NCI-H1694 treated with DMSO at 0.1 percent for 48 hours (cell line): ENCODE measurements around the gene HELB.

Experiments used
- DNase-seq: peaks from one replicate; lab custom pipeline; 2025; lab: John Stamatoyannopoulos, UW

Gene HELB

DNA sequence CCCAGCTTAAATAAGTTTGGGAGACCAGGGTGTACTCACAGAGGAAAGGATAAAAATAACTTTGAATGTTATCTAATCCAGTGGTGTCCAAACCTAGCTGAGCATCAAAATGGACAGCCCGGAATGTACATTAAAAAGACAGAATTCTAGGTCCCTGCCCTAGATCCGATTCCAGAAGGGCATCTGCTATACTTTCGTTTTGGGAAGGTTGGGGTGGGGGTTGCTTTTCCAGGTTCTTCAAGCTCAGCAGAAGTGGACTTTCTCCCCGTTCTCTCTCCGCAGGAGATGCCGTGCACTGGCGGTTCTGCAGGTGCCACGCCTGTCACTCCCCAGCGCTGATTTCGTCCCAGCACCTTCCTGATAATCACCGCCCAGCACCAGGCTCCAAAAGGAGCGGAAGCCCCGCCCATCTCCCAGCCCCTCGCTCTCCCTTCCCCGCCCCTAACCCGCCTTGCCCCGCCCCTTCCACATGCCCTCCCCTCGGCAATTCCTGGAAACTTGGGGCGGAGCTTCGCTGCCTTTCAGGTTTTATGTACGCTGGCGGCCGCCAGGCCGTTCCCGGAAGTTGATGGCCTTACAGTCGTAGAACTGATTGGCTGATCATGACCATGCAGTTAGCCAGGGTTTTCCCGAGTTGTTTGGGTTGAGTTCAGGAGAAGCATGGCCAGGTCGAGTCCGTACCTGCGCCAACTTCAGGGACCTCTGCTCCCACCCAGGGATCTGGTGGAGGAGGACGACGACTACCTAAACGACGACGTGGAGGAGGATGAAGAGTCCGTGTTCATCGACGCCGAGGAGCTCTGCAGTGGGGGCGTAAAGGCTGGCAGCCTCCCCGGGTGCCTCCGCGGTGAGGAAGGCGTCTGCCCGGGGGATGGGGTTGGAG, at the start of gene HELB:
Gene HELB (plus strand): TSS at position 550 of the 883 bp plus-strand sequence. CDS start 111 bp downstream, at position 661.
- DNase-seq = peak; percentile 79

DNA sequence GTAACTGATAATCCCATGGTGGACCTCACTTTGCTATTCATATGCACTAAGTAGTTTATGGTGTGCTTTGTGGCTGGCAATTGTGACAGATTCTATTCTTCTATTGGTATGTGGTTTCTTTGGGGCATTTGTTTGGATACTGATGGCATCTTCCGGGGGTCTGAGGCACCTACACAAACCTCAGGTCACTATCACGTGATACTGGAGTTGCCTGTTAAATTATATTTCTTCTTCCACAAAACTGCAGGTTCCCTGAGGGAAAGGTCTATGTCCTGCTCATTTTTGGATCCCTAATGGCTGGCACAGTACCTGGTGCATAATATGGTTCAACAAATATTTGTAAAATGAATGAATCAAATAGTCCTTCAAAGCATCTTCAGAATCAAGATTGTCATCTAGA, 49.5 kb upstream of the HELB start:
- DNase-seq = no peak

DNA sequence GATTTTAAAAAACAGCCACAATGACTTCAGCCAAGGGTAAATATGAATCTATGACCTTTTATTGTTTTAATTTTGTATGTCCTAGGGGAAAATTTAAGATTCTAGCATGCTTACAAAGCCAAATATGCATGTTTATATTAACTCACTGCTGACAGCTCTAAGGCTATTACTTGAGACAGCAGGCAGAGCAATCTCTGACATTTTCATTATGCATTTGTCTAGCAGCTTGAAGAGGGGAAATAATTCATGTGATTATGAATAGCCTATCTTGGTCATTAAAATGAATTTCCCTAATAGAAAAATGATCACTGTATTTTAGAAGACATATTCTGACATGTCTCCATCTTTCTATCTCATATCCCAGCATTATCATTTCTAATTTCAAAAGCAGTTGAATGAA, 46.6 kb upstream of the HELB start:
- DNase-seq = no peak

DNA sequence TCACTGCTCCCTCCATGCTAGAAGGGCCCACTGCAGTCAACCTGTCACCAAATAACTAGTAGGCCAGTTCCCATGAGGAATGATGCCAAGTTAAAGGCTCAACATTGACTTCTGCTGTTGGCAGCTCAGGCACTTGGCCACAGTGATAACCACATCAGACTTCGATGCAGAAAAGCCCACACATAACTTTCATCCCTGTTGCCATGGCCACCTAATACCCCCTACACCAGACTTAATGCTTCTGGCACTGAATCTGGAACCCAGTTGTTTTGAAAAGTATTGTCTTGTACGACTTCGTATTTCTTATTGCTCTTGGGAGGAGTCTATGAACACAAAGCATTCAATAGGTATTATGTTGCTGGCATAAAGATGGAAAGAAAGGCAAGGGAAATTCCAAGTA, 44.3 kb upstream of the HELB start:
- no peak for DNase-seq

DNA sequence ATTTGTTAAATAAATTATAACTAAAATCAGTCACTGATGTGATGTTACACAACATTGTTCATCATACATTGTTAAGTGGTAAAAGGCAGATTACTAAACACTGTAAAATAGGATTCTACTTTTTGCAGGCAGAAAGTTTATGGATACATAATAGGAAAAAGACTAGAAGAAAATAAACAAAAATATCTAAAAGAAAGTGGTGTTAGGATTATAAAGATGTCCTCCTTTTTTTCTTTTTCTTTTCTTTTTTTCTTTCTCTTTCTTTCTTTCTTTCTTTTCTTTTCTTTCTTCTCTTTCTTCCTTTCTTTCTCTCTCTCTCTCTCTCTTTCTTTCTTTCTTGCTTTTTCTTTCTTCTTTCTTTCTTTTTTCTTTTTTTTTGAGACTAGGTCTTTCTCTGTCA, 39.6 kb upstream of the HELB start:
- DNase-seq = no peak

DNA sequence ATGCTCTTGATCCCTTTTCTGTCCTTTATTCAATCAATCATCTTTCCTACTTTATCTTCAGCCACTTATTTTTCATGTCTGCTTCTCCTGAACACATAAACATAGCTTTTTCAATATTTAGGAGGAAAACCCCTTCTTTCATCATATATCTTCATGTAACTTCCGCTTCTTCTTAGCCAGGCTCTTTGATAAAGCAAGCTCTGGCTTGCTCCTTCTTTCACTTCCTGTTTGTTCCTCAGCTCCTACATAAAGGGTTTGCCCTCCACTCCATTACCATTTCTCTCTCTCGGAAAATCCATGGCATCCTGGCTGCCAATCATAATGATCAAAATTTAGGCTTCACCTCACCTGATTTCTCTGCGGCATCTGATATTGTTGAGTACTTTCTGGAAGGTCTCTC, 33.7 kb upstream of the HELB start:
- DNase-seq = no peak

DNA sequence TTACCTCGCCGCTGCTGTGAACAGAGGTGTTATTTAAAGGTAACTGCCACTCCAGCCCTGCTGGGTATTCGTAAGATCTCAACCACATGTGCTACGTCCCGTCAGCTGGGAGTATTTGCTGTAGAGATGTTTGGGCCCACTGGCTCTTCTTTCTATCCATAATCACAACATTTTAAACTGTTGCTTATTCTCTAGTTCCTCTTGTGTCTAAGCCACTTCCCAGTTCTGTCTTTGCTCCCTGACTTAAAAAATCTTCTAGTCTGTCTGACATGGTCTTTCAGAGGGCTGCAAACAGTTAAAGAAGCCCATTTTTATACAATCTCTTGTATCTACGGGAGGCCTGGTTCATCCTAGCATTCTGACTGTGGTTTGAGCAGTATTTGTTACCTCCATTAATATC, 33.2 kb upstream of the HELB start:
- no peak for DNase-seq

DNA sequence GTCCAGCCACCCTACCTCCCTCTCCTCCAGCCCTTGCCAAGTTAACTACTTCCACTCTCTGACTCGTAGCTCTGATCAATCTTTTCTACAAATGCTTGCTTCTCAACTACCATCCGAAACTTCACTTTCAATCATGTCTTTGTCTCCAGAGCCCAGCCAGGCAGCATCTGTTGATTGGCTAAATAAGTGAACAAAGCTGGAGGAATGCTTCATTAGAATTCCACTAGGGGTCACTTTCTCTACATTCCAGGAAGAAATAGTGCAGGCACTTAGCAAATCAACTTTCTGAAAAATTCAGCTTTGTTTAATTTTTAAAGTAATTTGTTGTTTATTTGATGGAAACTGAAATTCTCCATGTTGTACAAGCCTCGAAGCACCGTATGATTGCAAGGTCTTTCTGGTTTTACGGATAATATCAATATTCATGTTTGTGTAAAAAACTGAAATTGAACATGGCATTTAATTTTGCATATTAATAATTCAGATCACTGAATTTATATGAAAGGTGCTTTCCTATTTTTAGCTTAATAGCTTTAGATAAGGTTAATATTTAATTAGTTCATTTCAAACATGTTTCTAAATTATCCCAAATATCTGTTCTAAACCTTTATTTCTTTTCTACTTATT, 32.4 kb upstream of the HELB start:
- DNase-seq = peak; percentile 34

DNA sequence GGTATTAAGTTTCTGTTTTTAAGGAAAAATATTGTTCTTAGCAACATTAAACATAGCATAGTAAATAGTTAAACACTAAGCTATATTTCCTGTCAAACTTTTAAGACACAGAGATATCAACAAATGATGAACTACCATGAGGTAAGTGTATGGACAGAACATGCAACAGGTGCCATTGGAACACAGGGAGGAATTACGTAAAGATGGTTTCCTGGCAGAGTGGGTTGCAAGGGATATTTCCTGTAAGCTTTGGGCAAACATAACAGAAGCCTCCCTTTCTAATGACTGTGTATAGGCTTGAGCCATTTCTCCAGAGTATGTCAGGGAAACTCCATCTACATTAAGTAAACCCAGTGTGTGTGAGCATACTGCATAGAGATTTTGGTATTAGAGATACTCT, 31.7 kb upstream of the HELB start:
- DNase-seq = no peak

DNA sequence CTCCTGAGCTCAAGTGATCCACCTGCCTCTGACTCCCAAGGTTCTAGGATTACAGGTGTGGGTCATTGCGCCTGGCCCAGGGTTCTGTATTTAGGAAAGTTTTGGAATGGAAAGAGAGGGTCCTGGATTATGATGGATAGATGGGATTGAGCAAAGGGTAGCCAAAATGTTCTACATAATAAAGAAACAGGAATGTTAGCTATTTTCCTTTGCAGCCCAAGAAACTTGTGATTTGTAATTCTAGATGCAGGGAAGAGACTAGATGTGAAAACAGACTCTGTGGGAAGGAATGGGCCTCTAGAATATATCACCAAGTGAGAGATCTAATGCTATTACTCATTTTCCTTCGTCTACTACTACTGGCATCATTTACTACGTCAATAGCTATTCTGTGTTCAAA, 29.6 kb upstream of the HELB start:
- no peak for DNase-seq

DNA sequence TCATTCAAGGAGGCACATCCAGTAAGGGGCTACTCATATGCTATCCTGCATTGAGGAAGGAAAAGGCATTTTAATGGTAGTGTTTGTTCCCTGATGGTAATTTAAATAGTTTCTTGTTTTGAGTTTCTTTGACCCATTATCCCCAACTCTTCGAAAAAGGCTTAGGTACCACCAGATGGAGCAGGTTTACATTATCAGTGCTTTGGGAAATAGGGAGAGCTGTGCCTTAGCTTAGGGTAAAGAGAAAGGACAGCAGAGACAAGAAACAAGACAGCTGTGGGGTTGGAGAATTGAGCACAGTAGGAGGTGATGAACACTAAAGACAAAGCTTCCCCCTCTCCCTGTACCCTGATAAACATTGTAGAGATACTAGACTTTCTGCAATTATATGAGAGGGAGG, 29.1 kb upstream of the HELB start:
- DNase-seq = no peak

DNA sequence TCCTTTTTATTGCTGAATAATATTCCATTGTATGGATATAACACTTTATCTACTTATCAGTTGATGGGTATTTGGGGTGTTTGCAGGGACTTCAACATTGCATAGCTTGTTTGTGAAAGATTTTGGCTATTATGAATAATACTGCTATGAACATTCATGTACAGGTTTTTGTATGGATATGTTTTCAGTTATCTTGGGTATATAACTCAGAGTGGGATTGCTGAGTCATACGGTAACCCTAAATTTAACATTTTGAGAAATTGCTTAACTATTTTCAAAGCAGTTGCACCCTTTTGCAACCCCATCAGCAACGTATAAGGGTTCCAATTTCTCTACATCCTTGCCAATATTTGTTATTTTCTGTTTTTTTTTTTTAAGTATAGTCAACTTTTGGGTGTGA, 27.3 kb upstream of the HELB start:
- DNase-seq = no peak

DNA sequence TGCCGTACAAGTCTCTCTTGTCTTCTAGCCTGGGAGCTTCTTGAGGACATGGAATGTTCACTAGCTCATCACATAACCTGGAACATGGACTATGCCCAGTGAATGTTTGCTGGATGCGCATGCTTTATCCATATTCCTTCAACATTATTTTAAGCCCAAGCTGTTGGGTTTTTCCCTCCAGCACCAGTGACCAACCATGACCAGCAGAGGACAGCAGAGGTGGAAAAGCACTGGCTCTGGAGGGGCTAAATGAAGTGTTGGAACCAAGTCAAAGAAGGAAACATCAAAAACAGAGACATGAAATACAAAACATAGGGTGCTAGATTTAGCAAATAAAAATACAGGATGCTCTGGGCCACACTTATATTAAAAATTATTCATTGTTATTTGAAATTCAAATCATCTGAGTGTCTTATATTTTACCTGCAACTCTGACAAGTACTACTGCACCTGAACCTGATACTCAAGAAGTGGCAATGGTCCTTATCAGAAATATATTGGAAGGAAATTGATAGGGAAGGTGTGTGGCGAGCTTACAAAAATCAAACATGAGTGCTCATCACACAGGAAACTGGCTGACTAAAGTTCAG, 23.1 kb upstream of the HELB start:
- no peak for DNase-seq

DNA sequence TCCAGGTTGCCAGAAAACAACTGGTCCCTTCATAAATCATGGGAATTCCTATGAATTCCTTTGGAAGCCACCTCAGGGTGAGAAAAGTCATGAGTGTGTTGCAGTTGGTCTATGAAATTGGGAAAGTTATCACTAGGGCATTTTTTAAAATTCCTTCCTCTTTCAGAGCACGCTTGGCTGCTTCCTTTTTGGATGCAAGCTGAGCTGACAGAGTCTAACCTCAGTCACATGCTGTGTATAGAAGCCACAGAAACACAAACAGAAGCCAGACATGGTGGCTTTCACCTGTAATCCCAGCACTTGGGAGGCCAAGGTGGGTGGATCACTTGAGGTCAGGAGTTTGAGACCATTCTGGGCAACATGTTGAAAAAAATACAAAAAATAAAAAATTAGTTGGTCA, 21.7 kb upstream of the HELB start:
- no peak for DNase-seq

DNA sequence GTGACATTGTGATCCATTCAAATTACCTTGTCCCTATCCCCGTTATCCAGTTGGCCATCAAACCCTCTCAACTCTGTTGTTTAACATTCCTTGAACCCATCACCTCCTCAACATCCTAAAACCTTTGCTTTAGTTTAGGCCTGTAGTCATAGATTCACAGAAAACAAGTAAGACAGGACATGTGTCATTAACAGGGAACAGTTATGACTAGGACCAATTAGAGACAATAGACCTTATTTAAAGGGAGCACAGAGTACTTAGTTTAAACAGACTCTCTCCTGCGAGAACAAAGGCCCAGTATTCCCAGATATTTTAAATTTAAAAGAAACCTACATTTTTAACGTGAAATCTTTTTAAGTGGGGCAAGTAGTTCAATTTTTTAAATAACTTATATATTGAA, 20.0 kb upstream of the HELB start:
- DNase-seq = no peak

DNA sequence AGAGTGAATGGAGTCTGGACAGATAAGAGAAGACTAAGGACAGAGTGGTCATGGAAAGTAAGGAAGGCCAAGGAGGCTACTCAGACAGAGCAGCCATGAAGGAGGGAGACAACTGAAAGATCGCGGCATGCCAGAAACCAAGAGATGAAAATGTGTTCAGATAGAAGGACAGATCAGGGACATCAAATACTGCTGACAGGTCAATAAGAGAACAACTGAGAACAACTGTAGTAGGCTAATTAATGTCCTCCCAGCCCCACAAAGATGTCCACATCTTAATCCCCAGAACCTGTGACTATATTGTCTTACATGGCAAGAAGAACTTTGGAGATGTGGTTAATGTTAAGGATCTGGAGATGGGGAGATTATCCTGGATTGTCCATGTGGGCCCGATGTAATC, 15.0 kb upstream of the HELB start:
- DNase-seq = no peak

DNA sequence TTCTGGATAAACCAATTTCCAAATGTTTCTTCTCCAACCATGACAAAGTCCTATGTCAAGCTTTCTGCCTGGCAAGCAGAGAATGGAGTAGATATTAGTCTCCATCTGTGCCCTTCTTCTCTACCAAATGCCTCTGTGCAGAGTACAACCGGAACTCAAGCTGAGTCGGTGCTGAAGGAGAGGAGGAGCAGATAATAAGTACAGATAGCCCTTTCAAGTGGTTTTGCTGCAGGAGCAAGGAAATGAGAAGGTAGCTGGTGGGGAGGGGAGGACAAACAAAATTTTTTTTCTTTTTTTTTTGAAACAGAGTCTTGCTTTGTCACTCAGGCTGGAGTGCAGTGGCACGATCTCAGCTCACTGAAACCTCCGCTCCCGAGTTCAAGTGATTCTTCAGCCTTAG, 14.2 kb upstream of the HELB start:
- no peak for DNase-seq

DNA sequence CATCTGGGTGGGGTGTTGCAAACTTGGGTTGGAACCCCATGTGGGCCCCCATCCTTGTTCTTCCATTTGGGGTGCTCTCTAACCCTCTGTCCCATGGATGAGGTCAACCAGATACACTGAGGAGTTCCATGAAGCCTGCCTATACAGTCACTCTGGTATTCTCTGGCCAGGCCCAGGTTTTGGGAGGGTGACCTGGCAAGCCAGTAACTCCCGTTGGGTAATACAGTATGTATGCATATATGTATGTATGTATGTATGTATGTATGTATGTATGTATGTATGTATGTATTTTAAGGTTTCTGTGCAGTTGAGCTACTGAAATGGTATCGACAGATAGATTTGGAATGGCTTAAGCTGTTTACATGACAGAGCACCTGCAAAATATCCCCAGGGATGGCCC, 12.8 kb upstream of the HELB start:
- no peak for DNase-seq

DNA sequence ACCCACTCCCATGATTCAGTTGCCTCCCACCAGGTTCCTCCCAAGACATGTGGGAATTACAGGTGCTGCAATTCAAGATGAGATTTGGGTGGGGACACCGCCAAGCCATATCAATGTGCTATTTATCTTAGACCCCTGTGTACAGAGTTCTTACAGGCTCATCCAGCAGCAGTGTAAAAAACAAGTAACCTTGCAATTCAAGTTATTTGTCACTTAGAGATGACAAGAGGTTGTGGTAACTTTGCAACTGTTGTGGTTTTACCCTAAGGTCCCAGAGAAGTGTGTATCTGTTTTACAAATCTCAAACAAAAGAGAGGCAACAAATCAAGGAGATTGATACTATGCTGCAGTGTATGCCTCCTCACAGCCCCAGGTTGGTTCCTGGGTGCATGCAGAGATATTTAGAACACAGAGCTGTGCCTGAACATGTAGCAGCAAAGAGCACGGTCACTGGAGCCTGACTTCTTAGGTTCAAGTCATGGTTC, 11.5 kb upstream of the HELB start:
- no peak for DNase-seq

DNA sequence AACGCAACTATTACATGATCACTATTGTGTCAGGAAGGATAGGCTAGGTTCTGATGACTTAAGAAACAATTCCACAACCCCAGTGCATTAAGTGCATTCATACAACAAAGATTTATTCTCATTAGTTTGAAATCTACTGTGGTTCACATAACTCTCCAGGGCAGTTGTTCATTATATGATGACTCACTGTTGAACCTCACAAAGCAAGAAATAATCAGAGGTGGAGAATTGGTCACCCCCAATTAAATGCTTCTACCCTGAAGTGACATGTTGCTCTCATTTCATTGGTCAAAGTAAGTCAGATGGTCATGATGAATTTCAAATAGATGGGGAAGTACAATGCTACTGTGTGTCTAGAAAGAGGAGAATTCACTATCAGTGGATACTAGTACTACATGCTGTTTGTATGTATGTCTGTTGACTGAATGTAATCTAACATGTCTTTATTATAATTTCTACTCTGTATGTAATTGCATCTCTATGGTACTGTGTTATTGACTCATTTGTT, 6.1 kb upstream of the HELB start:
- DNase-seq = no peak

DNA sequence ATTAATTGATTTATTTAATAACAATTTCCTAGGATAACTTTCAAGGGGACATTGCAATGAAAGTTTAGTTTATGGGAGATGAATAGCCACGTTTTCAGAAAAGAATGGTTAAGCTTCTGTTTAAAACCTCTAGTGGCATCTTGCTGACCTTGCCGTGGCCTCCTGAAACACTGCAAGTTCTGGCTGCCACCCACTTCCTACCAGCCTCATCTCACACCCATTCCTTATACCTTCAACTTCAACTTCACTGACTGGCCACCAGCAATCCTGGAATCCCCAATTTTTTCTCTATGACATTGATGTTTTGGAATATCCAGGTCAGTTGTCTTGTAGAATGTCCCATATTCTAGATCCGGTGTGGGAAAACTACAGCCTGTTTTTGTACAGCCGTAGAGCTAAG, 5.2 kb upstream of the HELB start:
- DNase-seq = no peak

DNA sequence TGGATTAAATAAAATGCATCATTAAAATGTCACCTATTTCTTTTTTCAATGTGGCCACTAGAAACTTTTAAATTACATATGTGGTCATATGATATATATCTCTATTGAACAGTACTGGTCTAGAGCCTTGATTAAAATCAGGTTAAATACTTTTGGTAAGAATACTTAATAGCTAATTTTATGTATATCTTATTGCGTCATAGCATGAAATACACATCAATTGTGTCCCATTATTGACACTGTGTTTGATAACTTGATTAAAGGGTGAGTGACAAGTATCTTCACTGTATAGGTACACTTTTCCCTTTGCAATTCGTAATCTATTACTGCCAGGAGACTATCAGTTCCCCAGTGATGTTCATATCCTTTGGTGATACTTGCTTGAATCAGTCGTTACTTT, 4.4 kb upstream of the HELB start:
- DNase-seq = no peak

DNA sequence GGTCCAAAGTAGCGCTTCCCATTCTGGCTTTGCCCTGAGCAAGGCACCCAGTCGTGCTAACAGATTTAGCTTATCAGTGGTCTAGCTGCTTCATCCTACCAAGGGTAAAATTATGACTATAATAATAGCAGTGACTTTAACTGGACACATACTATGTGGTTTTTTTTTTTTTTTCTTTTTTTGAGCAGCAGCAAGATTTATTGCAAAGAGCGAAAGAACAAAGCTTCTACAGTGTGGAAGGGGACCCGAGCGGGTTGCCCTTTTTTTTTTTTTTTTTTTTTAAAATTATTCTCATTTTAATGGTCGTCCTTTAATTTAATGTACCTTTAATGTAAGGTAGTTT, 505 bp downstream of the HELB start:
- DNase-seq = no peak
